Measurements from ENCODE around the gene AMFR. TPM values are rescaled to one million over a fixed set of nuclear protein-coding genes. Genes with fewer than 3 reads are reported as not detected.

The AMFR gene
- total RNA-seq, 1 experiment from 2014 or later, result 31.7 TPM

GRCh38 chr16:56460101-56460500, 34.8 kb upstream of the AMFR start (continued):
- TF ChIP-seq PRDM15 (CRISPR knock-in tag; IDR thresholded peaks at IDR 0.05), result no peak

- ChIA-PET POLR2A (no interaction called here), CTCF (no interaction called here)
- Mint-ChIP-seq H3K4me1 (no peaks in the 10 kb centered on the region), H3K36me3 (peaks cover 74% of the 10 kb centered on the region), H3K27ac (no peak overlapping the region), H3K27me3 (ENCODE audit: low read depth) (no peaks in the 10 kb centered on the region), H3K9me3 (no peaks in the 10 kb centered on the region), H3K4me3 (no peak overlapping the region)
- ATAC-seq (no peak), DNase-seq (ENCODE audit: low spot score) (no peak)
- TF ChIP-seq MLX (CRISPR knock-in tag; IDR thresholded peaks at IDR 0.05) (no peak), ETV6 (CRISPR knock-in tag; IDR thresholded peaks at IDR 0.05) (no peak), ATF3 (CRISPR knock-in tag; conservative IDR thresholded peaks at IDR 0.05) (no peak), TEAD1 (CRISPR knock-in tag; IDR thresholded peaks at IDR 0.05) (no peak), E2F5 (CRISPR knock-in tag; IDR thresholded peaks at IDR 0.05) (no peak), ZNF317 (CRISPR knock-in tag; IDR thresholded peaks at IDR 0.05; ENCODE audit: borderline replicate concordance, low read depth) (no peak), ZBTB21 (CRISPR knock-in tag; IDR thresholded peaks at IDR 0.05; ENCODE audit: borderline replicate concordance) (no peak)
Measured at GRCh38 chr16:56457927-56458470, 32.7 kb upstream of the AMFR start.

- TF ChIP-seq NR3C1 (CRISPR knock-in tag; conservative IDR thresholded peaks at IDR 0.05; ENCODE audit: low read depth), result no peak
- TF ChIP-seq SOX15 (CRISPR knock-in tag; IDR thresholded peaks at IDR 0.05), result no peak
- TF ChIP-seq ATF2 (CRISPR knock-in tag; IDR thresholded peaks at IDR 0.05; ENCODE audit: borderline replicate concordance, low read depth), result no peak
- TF ChIP-seq HMGXB4 (CRISPR knock-in tag; IDR thresholded peaks at IDR 0.05), result 0 out of 2 replicates have a peak, but pooled peaks have one; percentile 21
- no peak for TF ChIP-seq ZNF423 (CRISPR knock-in tag; IDR thresholded peaks at IDR 0.05)
- peak; percentile 67 for TF ChIP-seq GTF2I (CRISPR knock-in tag; conservative IDR thresholded peaks at IDR 0.05)
- no peak for TF ChIP-seq PRDM15 (CRISPR knock-in tag; IDR thresholded peaks at IDR 0.05)
- TF ChIP-seq GABPB1 (CRISPR knock-in tag; IDR thresholded peaks at IDR 0.05), result peak; percentile 65
- TF ChIP-seq E2F4 (CRISPR knock-in tag; IDR thresholded peaks at IDR 0.05; ENCODE audit: borderline replicate concordance, low read depth), result no peak
- peaks cover 38% of the 10 kb centered on the region for H3K36me3 Mint-ChIP-seq
- H3K4me3 Mint-ChIP-seq, result peak overlapping the region; percentile 97
- H3K4me1 Mint-ChIP-seq, result peaks cover 20% of the 10 kb centered on the region
- peak overlapping the region; percentile 95 for H3K27ac Mint-ChIP-seq
- no peaks in the 10 kb centered on the region for H3K9me3 Mint-ChIP-seq
- no peaks in the 10 kb centered on the region for H3K27me3 Mint-ChIP-seq (ENCODE audit: low read depth)
- POLR2A ChIA-PET, result interaction anchor here (1.0 to 1.8 kb wide), 4 partner anchors 9 to 250 kb away, joined by 3 to 6 read pairs (median 4); no protein-coding TSS in a partner anchor
- CTCF ChIA-PET, result interaction anchor here (0.9 to 1.4 kb wide), 8 partner anchors 8 to 149 kb away, joined by 3 to 13 read pairs (median 4); no protein-coding TSS in a partner anchor
- peak; percentile 58 for ATAC-seq
- no peak for DNase-seq (ENCODE audit: low spot score)
Measured at GRCh38 chr16:56451753-56452689, 26.7 kb upstream of the AMFR start.

Data from WTC11 (cell line).